HG02884 (cell line): ENCODE data around the gene SLC35A4.

Experiments used
- ATAC-seq: cut with Tn5 transposase; IDR thresholded peaks from one replicate; pipeline ENCODE4 v1.9.1; 2021; ENCODE audit warnings: mild to moderate bottlenecking, moderate library complexity; ENCODE audit not compliant: unreplicated experiment

The SLC35A4 gene

GRCh38 chr5:140564196-140565023 lies at the start of gene SLC35A4, which contains the start of gene APBB3:
Gene SLC35A4 (plus strand): TSS chr5:140564828. CDS start chr5:140567170, 2,342 bp downstream.
Gene APBB3 (minus strand): TSS chr5:140564598. CDS start chr5:140564245, 353 bp downstream.
- ATAC-seq = peak; percentile 83

- no peak for ATAC-seq
Measured at GRCh38 chr5:140524003-140524402, 40.6 kb upstream of the SLC35A4 start.

- ATAC-seq = no peak
Measured at GRCh38 chr5:140540227-140540626, 24.4 kb upstream of the SLC35A4 start.

- ATAC-seq = no peak
Measured at GRCh38 chr5:140542972-140543371, 21.7 kb upstream of the SLC35A4 start.

- ATAC-seq = no peak
Measured at GRCh38 chr5:140544986-140545385, 19.6 kb upstream of the SLC35A4 start.

GRCh38 chr5:140545606-140546005 lies 19.0 kb upstream of the SLC35A4 start:
- ATAC-seq = no peak

- ATAC-seq = no peak
Measured at GRCh38 chr5:140546851-140547507, 17.6 kb upstream of the SLC35A4 start.

- peak; percentile 98 for ATAC-seq
Measured at GRCh38 chr5:140547508-140548299, 16.9 kb upstream of the SLC35A4 start, which contains the start of gene EIF4EBP3. Gene EIF4EBP3 (plus strand): TSS chr5:140547662. CDS start chr5:140547738, 76 bp downstream.

GRCh38 chr5:140548300-140548688 lies 16.3 kb upstream of the SLC35A4 start:
- ATAC-seq = peak; percentile 6

- no peak for ATAC-seq
Measured at GRCh38 chr5:140548791-140549190, 15.8 kb upstream of the SLC35A4 start.

- ATAC-seq = no peak
Measured at GRCh38 chr5:140549237-140550144, 15.1 kb upstream of the SLC35A4 start.

GRCh38 chr5:140550147-140551079 lies 14.2 kb upstream of the SLC35A4 start:
- no peak for ATAC-seq

- no peak for ATAC-seq
Measured at GRCh38 chr5:140551872-140552271, 12.8 kb upstream of the SLC35A4 start.

GRCh38 chr5:140553657-140554056 lies 11.0 kb upstream of the SLC35A4 start:
- ATAC-seq = no peak

- ATAC-seq = no peak
Measured at GRCh38 chr5:140554454-140554853, 10.2 kb upstream of the SLC35A4 start.

- no peak for ATAC-seq
Measured at GRCh38 chr5:140555747-140556312, 8.8 kb upstream of the SLC35A4 start.

- no peak for ATAC-seq
Measured at GRCh38 chr5:140556438-140556837, 8.2 kb upstream of the SLC35A4 start.

GRCh38 chr5:140557136-140557805 lies 7.4 kb upstream of the SLC35A4 start, which contains the start of gene SRA1:
Gene SRA1 (minus strand): TSS chr5:140557473. CDS start chr5:140557452, 21 bp downstream.
- ATAC-seq = peak; percentile 95
